OCI-LY3 (cell line): ENCODE data around the gene CYP4F2.

ENCODE experiments used
- H2AFZ ChIP-seq: fragments of 200-600, 300-600 bp; shearing (Covaris generic); 2 replicates; pipeline ENCODE4 v1.6.0; 2014; ENCODE audit warnings: antibody characterized with exemption, low read depth, low read length
- H3K27ac ChIP-seq: fragments of 200-600, 300-600 bp; sonication (generic); 2 replicates; pipeline ENCODE4 v1.5.1; 2014; ENCODE audit warnings: mild to moderate bottlenecking, low read length, moderate library complexity, mixed read lengths
- H3K27me3 ChIP-seq: fragments of 200-600, 300-600 bp; sonication (generic); 2 replicates; pipeline ENCODE4 v1.6.1; 2014; ENCODE audit warnings: low read depth, low read length, mixed read lengths
- H3K36me3 ChIP-seq: fragments of 200-600, 300-600 bp; sonication (generic); replicated peaks from 2 replicates; pipeline ENCODE3; 2014; ENCODE audit warnings: low read depth, low read length, mixed read lengths
- H3K4me1 ChIP-seq: fragments of 300-600, 200-600 bp; sonication (generic); 2 replicates; pipeline ENCODE4 v1.6.1; 2014; ENCODE audit warnings: low read length, mixed read lengths
- H3K4me2 ChIP-seq: fragments of 200-600, 300-600 bp; sonication (generic); 2 replicates; pipeline ENCODE4 v1.6.1; 2014; ENCODE audit warnings: low read length, mixed read lengths
- H3K4me3 ChIP-seq: fragments of 300-600, 200-600 bp; sonication (generic); 2 replicates; pipeline ENCODE4 v1.5.1; 2014; ENCODE audit warnings: antibody characterized with exemption, mild to moderate bottlenecking, low read length, moderate library complexity
- H3K79me2 ChIP-seq: fragments of 300-600, 200-600 bp; shearing (Covaris generic); 2 replicates; pipeline ENCODE4 v1.6.1; 2014; ENCODE audit warnings: mild to moderate bottlenecking, low read length, mixed read lengths
- H3K9ac ChIP-seq: fragments of 300-600, 200-600 bp; shearing (Covaris generic); 2 replicates; pipeline ENCODE4 v1.6.0; 2014; ENCODE audit warnings: mild to moderate bottlenecking, low read length, moderate library complexity
- H3K9me3 ChIP-seq: fragments of 200-600, 300-600 bp; shearing (Covaris generic); 2 replicates; pipeline ENCODE4 v1.6.1; 2014; ENCODE audit warnings: low read length, mixed read lengths; ENCODE audit not compliant: insufficient read depth
- H4K20me1 ChIP-seq: fragments of 200-600, 300-600 bp; sonication (generic); 2 replicates; pipeline ENCODE4 v1.6.1; 2016; ENCODE audit warnings: low read length, mixed read lengths; ENCODE audit not compliant: insufficient read depth
- EZH2phosphoT487 ChIP-seq: fragments of 200-600 bp; shearing (Covaris generic); IDR thresholded peaks from 2 replicates; pipeline ENCODE4 v1.6.1; 2018; ENCODE audit warnings: antibody characterized with exemption, mixed run types, low read depth
- TF ChIP-seq, protein P1 (sequence below): fragments of 200-600, 300-600 bp; sonication (generic); IDR thresholded peaks from 2 replicates; pipeline ENCODE4 v1.5.1; 2014; ENCODE audit warnings: antibody characterized with exemption, low read length, low read depth

CYP4F2 gene, protein sequence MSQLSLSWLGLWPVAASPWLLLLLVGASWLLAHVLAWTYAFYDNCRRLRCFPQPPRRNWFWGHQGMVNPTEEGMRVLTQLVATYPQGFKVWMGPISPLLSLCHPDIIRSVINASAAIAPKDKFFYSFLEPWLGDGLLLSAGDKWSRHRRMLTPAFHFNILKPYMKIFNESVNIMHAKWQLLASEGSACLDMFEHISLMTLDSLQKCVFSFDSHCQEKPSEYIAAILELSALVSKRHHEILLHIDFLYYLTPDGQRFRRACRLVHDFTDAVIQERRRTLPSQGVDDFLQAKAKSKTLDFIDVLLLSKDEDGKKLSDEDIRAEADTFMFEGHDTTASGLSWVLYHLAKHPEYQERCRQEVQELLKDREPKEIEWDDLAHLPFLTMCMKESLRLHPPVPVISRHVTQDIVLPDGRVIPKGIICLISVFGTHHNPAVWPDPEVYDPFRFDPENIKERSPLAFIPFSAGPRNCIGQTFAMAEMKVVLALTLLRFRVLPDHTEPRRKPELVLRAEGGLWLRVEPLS

DNA sequence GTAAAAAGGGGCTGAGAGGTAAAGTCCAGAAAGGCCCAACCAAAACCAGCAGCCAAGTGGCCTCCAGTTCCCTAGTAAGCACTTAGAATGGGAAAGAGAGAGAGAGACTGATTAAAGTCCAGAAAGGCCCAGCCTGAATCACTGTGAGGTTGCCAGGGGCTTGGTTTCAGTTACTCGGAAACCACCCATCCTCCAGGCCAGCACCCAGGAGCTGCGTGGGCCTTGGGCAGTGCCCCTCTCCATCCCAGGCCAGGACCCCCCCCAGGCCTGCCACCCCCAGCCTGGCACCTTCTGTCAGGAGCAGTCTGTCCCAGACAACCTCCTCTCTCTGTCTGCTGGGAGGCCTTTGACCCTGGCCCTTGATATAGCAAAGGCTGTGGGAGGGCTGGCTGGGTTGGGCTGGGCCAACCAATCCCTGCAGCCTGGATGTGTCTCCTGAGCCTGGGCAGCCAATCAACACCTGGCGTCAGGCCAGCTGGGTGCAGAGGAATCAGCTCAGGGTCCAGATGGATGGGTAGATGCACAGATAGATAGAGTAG is at the start of gene CYP4F2:
Gene CYP4F2, minus strand, starts transcription at position 337 of the 539 bp plus-strand sequence. CDS start 463 bp downstream, outside the sequence.
- no peak within 1 kb of the TSS for H3K27ac ChIP-seq
- no peak within 1 kb of the TSS for H2AFZ ChIP-seq
- H3K4me2 ChIP-seq = no peak within 1 kb of the TSS
- no peak within 1 kb of the TSS for H3K4me3 ChIP-seq
- no peak within 1 kb of the TSS for H3K9ac ChIP-seq
- H4K20me1 ChIP-seq = no peaks in the 10 kb centered on the region
- H3K27me3 ChIP-seq = 0 out of 2 replicates have a peak, but pooled peaks cover 3% of the 10 kb centered on the region
- H3K4me1 ChIP-seq = no peaks in the 10 kb centered on the region
- no peaks in the 10 kb centered on the region for H3K9me3 ChIP-seq
- H3K36me3 ChIP-seq = no peaks in the 10 kb centered on the region
- no peaks in the 10 kb centered on the region for H3K79me2 ChIP-seq
- TF ChIP-seq, protein P1, sequence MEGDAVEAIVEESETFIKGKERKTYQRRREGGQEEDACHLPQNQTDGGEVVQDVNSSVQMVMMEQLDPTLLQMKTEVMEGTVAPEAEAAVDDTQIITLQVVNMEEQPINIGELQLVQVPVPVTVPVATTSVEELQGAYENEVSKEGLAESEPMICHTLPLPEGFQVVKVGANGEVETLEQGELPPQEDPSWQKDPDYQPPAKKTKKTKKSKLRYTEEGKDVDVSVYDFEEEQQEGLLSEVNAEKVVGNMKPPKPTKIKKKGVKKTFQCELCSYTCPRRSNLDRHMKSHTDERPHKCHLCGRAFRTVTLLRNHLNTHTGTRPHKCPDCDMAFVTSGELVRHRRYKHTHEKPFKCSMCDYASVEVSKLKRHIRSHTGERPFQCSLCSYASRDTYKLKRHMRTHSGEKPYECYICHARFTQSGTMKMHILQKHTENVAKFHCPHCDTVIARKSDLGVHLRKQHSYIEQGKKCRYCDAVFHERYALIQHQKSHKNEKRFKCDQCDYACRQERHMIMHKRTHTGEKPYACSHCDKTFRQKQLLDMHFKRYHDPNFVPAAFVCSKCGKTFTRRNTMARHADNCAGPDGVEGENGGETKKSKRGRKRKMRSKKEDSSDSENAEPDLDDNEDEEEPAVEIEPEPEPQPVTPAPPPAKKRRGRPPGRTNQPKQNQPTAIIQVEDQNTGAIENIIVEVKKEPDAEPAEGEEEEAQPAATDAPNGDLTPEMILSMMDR = no peak
- no peak for TF ChIP-seq EZH2phosphoT487

DNA sequence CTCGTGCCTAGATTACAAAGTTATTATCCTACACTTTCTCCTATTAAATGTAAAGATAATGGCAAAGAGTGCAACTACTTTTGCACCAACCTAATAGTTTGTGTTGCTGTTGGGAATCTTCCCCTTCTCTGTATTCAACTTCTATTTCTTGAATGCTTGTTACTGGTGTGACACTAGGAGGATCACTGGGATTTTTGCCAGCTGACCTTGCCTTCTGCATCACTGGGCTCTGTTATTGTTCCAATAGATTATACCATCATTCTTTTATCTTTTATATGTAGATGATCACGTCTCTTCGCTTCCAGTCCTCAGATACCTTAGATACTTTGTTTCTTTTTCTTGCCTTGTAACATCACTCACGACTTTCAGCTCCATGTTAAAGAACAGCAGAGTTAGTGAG is 47.4 kb upstream of the CYP4F2 start:
- Histone ChIP-seq H3K4me3 (no peak overlapping the region), H3K4me1 (no peaks in the 10 kb centered on the region), H2AFZ (no peak overlapping the region), H3K27ac (no peak overlapping the region), H3K9ac (no peak overlapping the region), H3K79me2 (no peaks in the 10 kb centered on the region), H4K20me1 (no peaks in the 10 kb centered on the region), H3K27me3 (peaks cover 18% of the 10 kb centered on the region; the same call in 1 of the 2 replicates), H3K4me2 (no peak overlapping the region), H3K36me3 (no peaks in the 10 kb centered on the region), H3K9me3 (no peaks in the 10 kb centered on the region)
- TF ChIP-seq EZH2phosphoT487 = no peak
- TF ChIP-seq, protein P1 = no peak

DNA sequence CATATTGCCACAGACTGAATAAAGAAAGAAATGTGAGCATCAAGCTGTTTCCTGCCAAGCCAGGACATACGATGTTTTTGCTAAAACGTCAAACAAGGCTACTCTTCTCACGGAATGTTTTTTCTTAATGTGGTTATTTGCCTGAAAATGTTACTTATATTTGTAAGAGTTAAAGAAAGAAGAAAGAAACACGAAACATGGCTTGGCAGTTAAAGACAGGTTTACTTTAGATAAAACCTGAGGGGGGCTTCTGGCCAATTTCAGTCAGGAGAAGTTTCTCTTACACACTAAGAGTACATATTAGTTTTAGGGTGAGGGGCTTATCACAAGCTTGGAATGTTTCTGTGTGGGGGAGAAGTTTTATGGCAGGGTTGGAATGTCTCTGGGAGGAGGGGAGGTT is 46.5 kb upstream of the CYP4F2 start:
- Histone ChIP-seq H4K20me1 (no peaks in the 10 kb centered on the region), H2AFZ (no peak overlapping the region), H3K4me3 (no peak overlapping the region), H3K9me3 (no peaks in the 10 kb centered on the region), H3K36me3 (no peaks in the 10 kb centered on the region), H3K4me2 (no peak overlapping the region), H3K9ac (no peak overlapping the region), H3K27me3 (peaks cover 18% of the 10 kb centered on the region; the same call in 1 of the 2 replicates), H3K27ac (no peak overlapping the region), H3K79me2 (no peaks in the 10 kb centered on the region), H3K4me1 (no peaks in the 10 kb centered on the region)
- TF ChIP-seq, protein P1 = no peak
- no peak for TF ChIP-seq EZH2phosphoT487

DNA sequence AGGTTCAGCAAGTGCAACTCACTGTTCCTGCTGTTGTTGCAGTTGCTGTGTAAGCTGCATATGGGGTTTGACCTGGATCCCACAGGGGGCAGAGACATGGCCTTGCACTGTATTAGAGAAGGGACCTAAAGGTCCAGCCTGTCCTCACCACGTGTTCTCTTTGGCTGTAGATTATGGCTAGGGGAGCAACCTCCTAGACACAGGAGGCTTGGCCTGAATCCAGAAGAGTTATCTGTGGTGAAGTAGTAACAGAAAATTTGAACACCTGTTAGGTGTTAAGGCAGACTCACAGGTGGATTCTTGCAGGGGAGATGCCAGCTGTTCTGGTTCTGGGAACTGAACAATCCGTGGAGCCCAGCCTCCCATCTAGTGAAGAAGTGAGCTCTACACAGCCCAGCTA is 39.9 kb upstream of the CYP4F2 start:
- Histone ChIP-seq H3K4me3 (no peak overlapping the region), H2AFZ (no peak overlapping the region), H3K27ac (no peak overlapping the region), H3K9me3 (no peaks in the 10 kb centered on the region), H3K27me3 (peaks cover under 1% of the 10 kb centered on the region; the same call in 1 of the 2 replicates), H3K4me2 (no peak overlapping the region), H3K9ac (no peak overlapping the region), H4K20me1 (no peaks in the 10 kb centered on the region), H3K79me2 (no peaks in the 10 kb centered on the region), H3K36me3 (no peaks in the 10 kb centered on the region), H3K4me1 (no peaks in the 10 kb centered on the region)
- no peak for TF ChIP-seq EZH2phosphoT487
- TF ChIP-seq, protein P1 = no peak
